Measurements from ENCODE around the gene SGCD.

DNA sequence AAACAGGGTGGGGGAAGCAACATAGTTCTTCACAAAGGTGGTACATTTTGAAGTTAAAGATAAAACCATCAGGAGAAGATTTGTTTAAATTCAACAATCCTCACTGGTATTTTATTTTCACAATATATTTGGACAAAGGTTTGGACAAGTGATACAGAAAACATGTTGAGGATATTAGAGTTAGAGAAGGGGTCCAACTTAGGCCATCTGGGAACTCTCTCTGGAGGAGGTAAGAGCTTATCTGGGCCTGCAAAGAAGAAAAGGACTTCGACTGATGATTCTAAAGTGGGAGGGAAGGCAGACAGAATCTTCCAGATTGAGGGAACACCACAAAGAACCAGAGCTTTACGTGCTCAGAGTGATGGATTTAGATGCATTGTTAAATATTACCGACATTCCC is 58.5 kb downstream of the SGCD start:
- no peak for TF ChIP-seq POLR2A (IDR thresholded peaks at IDR 0.05)
- TF ChIP-seq, protein P1, sequence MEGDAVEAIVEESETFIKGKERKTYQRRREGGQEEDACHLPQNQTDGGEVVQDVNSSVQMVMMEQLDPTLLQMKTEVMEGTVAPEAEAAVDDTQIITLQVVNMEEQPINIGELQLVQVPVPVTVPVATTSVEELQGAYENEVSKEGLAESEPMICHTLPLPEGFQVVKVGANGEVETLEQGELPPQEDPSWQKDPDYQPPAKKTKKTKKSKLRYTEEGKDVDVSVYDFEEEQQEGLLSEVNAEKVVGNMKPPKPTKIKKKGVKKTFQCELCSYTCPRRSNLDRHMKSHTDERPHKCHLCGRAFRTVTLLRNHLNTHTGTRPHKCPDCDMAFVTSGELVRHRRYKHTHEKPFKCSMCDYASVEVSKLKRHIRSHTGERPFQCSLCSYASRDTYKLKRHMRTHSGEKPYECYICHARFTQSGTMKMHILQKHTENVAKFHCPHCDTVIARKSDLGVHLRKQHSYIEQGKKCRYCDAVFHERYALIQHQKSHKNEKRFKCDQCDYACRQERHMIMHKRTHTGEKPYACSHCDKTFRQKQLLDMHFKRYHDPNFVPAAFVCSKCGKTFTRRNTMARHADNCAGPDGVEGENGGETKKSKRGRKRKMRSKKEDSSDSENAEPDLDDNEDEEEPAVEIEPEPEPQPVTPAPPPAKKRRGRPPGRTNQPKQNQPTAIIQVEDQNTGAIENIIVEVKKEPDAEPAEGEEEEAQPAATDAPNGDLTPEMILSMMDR (IDR thresholded peaks at IDR 0.05) = no peak

Measured in heart left ventricle (tissue), 13 donors.